Measurements from ENCODE around the gene KLHL22. TPM values are rescaled to one million over a fixed set of nuclear protein-coding genes. Genes with fewer than 3 reads are reported as not detected.
"Not testable (repeated sequence)": the region's sequence is repeated elsewhere in the genome, so short reads cannot be mapped to it uniquely, and the experiment has no call there.

KLHL22 gene
- total and polyA plus RNA-seq, 7 donors, result 8.4 to 24.3 (median 14.6) TPM

DNA sequence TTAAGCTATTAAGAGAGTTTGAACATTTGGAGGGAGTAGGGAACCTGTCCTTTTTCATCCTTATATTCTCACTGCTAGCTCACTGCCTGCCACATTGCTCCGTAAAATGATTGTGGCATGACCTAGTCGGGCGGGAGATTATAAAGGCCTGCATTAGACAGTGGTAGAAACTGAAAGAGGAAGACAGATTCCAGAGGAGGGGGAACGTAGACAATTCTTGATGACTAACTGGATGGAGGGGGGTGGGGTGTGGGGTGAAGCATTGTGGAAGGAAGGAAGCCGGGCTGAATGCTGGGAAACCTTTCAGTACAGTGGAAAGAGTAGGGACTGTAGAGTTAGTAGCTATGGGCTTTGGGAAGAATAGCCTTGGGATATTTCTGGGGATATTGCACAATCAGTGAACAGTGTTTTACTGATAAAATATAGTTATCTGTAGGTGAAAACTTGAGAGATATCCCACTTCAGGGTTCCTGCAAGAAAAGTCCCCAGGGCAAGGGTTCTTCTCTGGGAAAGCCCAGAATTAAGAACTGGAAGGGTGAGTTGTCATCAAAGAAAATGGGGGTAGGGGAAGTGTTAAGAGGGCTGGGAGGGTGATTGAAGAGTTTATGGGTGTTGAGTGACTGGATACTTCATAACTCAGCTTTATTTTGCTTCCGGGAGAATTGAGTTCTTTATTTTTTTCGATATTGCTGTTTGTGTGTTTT is 13.9 kb upstream of the KLHL22 start:
- DNase-seq (peak; percentile 71 to 74), ATAC-seq (peak; percentile 52 to 69 (median 63))
- peaks cover 39% of the 10 kb centered on the region for H3K4me1 ChIP-seq
- H3K4me3 ChIP-seq, result peak overlapping the region; percentile 83
- no peaks in the 10 kb centered on the region for H3K9me3 ChIP-seq
- H3K27me3 ChIP-seq (ENCODE audit: insufficient read depth in 3 of 3, low read length in 2 of 3), result no peaks in the 10 kb centered on the region
- peaks cover 5 to 6% of the 10 kb centered on the region in 2 donors for H3K36me3 ChIP-seq (ENCODE audit: insufficient read depth in 1 of 2, low read depth in 1 of 2)
- peak overlapping the region; percentile 95 for H3K27ac ChIP-seq
- TF ChIP-seq, protein P1, sequence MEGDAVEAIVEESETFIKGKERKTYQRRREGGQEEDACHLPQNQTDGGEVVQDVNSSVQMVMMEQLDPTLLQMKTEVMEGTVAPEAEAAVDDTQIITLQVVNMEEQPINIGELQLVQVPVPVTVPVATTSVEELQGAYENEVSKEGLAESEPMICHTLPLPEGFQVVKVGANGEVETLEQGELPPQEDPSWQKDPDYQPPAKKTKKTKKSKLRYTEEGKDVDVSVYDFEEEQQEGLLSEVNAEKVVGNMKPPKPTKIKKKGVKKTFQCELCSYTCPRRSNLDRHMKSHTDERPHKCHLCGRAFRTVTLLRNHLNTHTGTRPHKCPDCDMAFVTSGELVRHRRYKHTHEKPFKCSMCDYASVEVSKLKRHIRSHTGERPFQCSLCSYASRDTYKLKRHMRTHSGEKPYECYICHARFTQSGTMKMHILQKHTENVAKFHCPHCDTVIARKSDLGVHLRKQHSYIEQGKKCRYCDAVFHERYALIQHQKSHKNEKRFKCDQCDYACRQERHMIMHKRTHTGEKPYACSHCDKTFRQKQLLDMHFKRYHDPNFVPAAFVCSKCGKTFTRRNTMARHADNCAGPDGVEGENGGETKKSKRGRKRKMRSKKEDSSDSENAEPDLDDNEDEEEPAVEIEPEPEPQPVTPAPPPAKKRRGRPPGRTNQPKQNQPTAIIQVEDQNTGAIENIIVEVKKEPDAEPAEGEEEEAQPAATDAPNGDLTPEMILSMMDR (IDR thresholded peaks at IDR 0.05), result no peak
- 24 to 31% (median 29%) methylated on average over 7 of the region's 7 CpGs for WGBS, 3 donors
- intact Hi-C loops (cut with DNase I), result loop anchor here in 1 of 2 donors (5.0 kb wide), 1 partner anchor 63 kb away; no protein-coding TSS in a partner anchor

DNA sequence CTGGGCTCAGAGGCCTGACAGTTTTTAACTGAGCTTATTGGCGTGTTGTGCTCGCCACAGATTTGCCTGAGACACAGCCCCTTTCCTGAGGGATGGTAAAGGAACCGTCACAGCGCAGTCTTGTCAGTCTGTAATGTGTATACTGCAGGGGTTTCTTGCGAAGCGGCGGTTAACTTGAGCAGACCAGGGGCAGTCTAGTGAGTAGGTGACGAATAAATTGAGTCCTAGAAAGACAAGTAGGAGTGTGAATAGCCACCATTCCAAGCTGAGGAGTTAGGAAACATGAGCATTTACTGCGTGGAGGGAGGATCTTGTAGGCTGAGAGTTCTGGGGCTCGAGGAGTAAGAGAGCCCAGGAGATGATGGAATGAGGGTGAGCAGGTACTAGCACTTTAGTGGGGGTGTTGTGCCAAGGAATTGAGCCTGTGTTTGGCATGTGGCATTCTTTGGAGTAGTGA is 13.2 kb upstream of the KLHL22 start:
- WGBS, 3 donors, result 28 to 33% (median 29%) methylated on average over 10 of the region's 10 CpGs
- DNase-seq (no peak), ATAC-seq (peak in 1 of 4 donors; percentile 4)
- intact Hi-C loops (cut with DNase I), result loop anchor here in 1 of 2 donors (5.0 kb wide), 1 partner anchor 63 kb away; no protein-coding TSS in a partner anchor
- Histone ChIP-seq H3K4me3 (peak overlapping the region; percentile 83), H3K27me3 (ENCODE audit: insufficient read depth in 3 of 3, low read length in 2 of 3) (no peaks in the 10 kb centered on the region), H3K27ac (peak overlapping the region; percentile 95), H3K4me1 (peaks cover 33% of the 10 kb centered on the region), H3K36me3 (ENCODE audit: insufficient read depth in 1 of 2, low read depth in 1 of 2) (peaks cover 1 to 2% of the 10 kb centered on the region in 2 donors), H3K9me3 (no peaks in the 10 kb centered on the region)
- TF ChIP-seq, protein P1 (IDR thresholded peaks at IDR 0.05), result no peak

DNA sequence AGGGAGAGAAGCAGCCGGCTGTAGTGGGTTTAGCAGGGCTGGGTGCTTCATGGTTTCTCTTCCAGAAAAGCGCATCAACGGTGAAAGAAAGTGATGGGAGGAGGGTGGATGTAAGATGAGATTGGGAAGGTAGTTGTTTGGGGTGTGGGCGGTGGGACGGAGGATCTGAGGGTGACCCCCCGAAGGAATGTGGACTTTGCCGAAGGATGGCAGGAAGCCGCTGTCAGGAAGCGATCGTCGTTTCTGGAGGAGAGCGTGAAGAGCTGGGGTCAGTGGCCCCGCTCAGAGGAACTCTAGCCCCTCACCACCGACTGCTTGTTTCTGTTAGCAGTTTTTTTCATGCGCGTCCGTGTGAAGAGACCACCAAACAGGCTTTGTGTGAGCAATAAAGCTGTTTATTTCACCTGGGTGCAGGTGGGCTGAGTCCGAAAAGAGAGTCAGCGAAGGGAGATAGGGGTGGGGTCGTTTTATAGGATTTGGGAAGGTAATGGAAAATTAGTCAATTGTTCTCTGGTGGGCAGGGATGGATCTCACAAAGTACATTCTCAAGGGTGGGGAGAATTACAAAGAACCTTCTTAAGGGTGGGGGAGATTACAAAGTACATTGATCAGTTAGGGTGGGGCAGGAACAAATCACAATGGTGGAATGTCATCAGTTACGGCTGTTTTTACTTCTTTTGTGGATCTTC is 12.6 kb upstream of the KLHL22 start:
- intact Hi-C loops (cut with DNase I), result loop anchor here in 1 of 2 donors (5.0 kb wide), 1 partner anchor 64 kb away; no protein-coding TSS in a partner anchor

DNA sequence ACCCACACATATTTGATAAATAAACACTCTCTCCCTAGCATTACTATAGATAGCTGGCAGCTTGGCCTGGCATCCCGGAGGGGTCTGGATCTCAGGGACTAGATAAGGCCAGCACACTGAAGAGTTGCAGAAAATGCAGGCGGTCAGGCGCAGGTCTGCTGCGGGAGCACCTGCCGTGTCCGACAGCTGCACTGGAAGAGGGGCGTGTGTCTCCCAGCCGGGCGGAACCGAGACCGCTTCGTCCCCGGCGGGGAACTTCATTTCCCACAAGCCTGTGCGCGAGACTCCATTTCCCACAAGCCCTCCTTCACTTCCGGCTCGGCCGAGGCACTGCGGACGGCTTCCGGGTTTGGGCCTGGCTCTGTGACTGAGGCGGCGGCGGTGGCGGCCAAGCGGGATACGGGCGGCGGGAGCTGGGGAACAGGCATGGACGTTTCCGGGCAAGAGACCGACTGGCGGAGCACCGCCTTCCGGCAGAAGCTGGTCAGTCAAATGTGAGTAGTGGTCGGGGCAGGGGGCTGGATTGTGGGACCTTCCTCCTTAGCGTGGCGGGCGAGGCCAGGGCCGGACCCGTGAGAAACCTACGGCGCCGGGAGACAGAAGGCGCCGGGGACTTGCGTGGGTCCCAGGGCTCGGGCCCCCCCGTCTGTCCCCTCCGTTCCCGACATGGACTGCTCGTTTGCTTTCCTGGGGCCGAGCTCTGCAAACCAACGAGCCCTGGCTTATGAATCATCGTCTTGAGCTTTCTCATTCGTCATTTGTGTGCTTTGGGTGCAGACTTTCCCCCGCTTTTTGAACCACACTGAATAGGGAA is 11.9 kb upstream of the KLHL22 start, which contains the start of gene MED15:
Gene MED15, plus strand, starts transcription at position 358 of the 814 bp plus-strand sequence. Its CDS starts 69 bp downstream, at position 427.
- H3K27me3 ChIP-seq (ENCODE audit: insufficient read depth in 3 of 3, low read length in 2 of 3), result no peaks in the 10 kb centered on the region
- peak; percentile 92 to 96 for DNase-seq
- intact Hi-C loops (cut with DNase I), result loop anchor here in 1 of 2 donors (5.0 kb wide), 1 partner anchor 65 kb away; no protein-coding TSS in a partner anchor
- ATAC-seq, result peak; percentile 89 to 93 (median 92)
- WGBS, 3 donors, result 0 to 1% (median 1%) methylated on average over 52 to 58 of the region's 58 CpGs
- no peaks in the 10 kb centered on the region for H3K9me3 ChIP-seq
- H3K27ac ChIP-seq, result peak within 1 kb of the TSS; percentile 95
- H3K4me1 ChIP-seq, result peaks cover 27% of the 10 kb centered on the region
- TF ChIP-seq, protein P1 (IDR thresholded peaks at IDR 0.05), result no peak
- H3K4me3 ChIP-seq, result peak within 1 kb of the TSS; percentile 83
- H3K36me3 ChIP-seq (ENCODE audit: insufficient read depth in 1 of 2, low read depth in 1 of 2), result peaks cover 0 to 6% of the 10 kb centered on the region in 2 donors

More for the DNA sequence above, 12.6 kb upstream of the KLHL22 start:
- peak in 1 of 4 donors; percentile 4 for ATAC-seq
- Histone ChIP-seq H3K4me3 (peak overlapping the region; percentile 83), H3K4me1 (peaks cover 27% of the 10 kb centered on the region), H3K27ac (peak overlapping the region; percentile 95)
- H3K9me3 ChIP-seq; H3K36me3 ChIP-seq (ENCODE audit: insufficient read depth in 1 of 2, low read depth in 1 of 2); H3K27me3 ChIP-seq (ENCODE audit: insufficient read depth in 3 of 3, low read length in 2 of 3); DNase-seq: not testable (repeated sequence)
- WGBS, 3 donors, result 2 to 4% (median 3%) methylated on average over 21 of the region's 21 CpGs

All from psoas muscle (tissue), 8 donors.